ENCODE measurements around the gene SMARCD3.

SMARCD3 gene

DNA sequence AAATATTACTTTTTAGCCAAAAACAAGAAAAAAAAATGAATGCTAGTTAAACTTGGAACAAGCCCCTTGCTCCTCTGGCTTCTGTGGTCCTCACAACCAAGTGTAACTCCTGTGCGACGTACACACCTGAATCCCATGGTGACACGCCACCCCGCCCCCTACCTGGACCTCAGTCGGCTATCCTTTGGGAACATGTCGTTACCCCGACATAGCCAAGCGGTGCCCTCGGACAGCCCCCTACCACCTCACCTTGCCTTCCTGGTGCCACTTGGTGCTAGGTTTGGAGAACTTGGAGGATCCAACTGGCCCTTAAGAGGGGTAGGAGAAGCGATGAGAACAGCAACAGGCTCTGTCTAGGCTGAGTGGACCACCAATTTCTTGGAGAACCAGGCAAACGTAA is 12.0 kb upstream of the SMARCD3 start:
- Histone ChIP-seq H3K4me3 (ENCODE audit: insufficient read length, low read depth) (no peak overlapping the region), H3K9me3 (ENCODE audit: insufficient read depth, low read length) (no peaks in the 10 kb centered on the region), H3K36me3 (ENCODE audit: insufficient read depth, insufficient read length, low read length) (no peaks in the 10 kb centered on the region), H3K9ac (ENCODE audit: insufficient read length, low read depth) (no peak overlapping the region), H3K27me3 (ENCODE audit: insufficient read depth, insufficient read length) (peaks cover 15% of the 10 kb centered on the region), H3K4me1 (ENCODE audit: insufficient read depth, insufficient read length) (no peaks in the 10 kb centered on the region)
- DNase-seq (ENCODE audit: low read depth, low spot score): no peak
- TF ChIP-seq YY1 (IDR thresholded peaks at IDR 0.05; ENCODE audit: insufficient read depth, insufficient read length) (no peak), ZNF274 (IDR thresholded peaks at IDR 0.05; ENCODE audit: low read depth, low read length) (no peak), SUZ12 (IDR thresholded peaks at IDR 0.05; ENCODE audit: extremely low read depth, insufficient read depth, insufficient read length) (no peak)

DNA sequence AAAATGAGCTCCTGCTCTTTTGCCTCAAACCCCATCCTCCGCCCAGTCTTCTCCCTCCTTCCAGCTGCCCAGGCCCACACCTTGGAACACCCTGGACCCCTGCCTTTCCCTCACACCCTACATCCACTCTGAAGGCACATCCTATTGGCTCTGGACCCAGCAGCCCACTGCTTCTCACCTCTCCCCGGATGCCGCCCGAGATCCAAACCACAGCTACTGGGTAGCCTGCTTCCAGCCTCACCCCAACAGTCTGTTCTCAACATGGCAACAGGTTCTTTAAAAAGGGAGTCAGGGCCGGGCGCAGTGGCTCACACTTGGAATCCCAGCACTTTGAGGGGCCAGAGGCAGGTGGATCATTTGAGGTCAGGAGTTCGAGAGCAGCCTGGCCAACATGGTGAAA is 9.5 kb upstream of the SMARCD3 start:
- peaks cover 39% of the 10 kb centered on the region for H3K27me3 ChIP-seq (ENCODE audit: insufficient read depth, insufficient read length)

DNA sequence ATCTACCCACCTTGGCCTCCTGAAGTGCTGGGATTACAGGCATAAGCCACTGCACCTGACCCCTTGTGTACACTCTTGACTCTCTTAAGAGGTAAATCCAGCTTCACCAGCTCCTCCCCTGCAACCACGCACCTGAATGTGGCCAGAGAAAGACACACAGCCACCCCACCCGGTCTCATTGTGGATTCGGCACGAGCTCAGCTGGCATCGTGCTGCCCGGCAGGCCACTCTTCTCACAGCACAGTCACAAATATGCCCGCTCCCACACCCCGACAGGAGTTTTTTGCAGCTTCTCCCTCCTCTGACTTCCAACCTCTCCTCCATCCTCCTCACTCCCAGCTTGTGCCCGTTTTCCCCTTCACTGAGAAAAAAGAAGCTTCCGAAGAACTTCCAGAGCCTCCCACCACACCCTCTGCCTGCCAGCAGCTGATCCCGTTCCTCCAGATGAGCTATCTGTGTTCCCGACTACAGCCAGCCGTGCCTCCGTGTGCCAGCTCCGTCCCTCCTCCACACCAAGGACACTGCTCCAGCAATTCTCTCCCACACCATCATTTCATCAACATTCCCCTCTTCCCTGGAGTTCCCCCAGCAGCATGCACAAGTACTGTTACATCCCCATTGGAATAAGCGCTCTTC is 8.0 kb upstream of the SMARCD3 start:
- Histone ChIP-seq H3K4me1 (ENCODE audit: insufficient read depth, insufficient read length) (peaks cover 4% of the 10 kb centered on the region), H3K36me3 (ENCODE audit: insufficient read depth, insufficient read length, low read length) (no peaks in the 10 kb centered on the region), H3K9me3 (ENCODE audit: insufficient read depth, low read length) (no peaks in the 10 kb centered on the region), H3K9ac (ENCODE audit: insufficient read length, low read depth) (no peak overlapping the region), H3K27me3 (ENCODE audit: insufficient read depth, insufficient read length) (peaks cover 49% of the 10 kb centered on the region), H3K4me3 (ENCODE audit: insufficient read length, low read depth) (no peak overlapping the region)
- no peak for DNase-seq (ENCODE audit: low read depth, low spot score)
- TF ChIP-seq SUZ12 (IDR thresholded peaks at IDR 0.05; ENCODE audit: extremely low read depth, insufficient read depth, insufficient read length) (no peak), YY1 (IDR thresholded peaks at IDR 0.05; ENCODE audit: insufficient read depth, insufficient read length) (no peak), ZNF274 (IDR thresholded peaks at IDR 0.05; ENCODE audit: low read depth, low read length) (no peak)

More for the DNA sequence above, 9.5 kb upstream of the SMARCD3 start:
- TF ChIP-seq YY1 (IDR thresholded peaks at IDR 0.05; ENCODE audit: insufficient read depth, insufficient read length) (no peak), ZNF274 (IDR thresholded peaks at IDR 0.05; ENCODE audit: low read depth, low read length) (no peak), SUZ12 (IDR thresholded peaks at IDR 0.05; ENCODE audit: extremely low read depth, insufficient read depth, insufficient read length) (no peak)
- no peaks in the 10 kb centered on the region for H3K9me3 ChIP-seq (ENCODE audit: insufficient read depth, low read length)
- H3K4me3 ChIP-seq (ENCODE audit: insufficient read length, low read depth): no peak overlapping the region
- no peak for DNase-seq (ENCODE audit: low read depth, low spot score)
- H3K4me1 ChIP-seq (ENCODE audit: insufficient read depth, insufficient read length): peaks cover 4% of the 10 kb centered on the region
- no peaks in the 10 kb centered on the region for H3K36me3 ChIP-seq (ENCODE audit: insufficient read depth, insufficient read length, low read length)
- no peak overlapping the region for H3K9ac ChIP-seq (ENCODE audit: insufficient read length, low read depth)

DNA sequence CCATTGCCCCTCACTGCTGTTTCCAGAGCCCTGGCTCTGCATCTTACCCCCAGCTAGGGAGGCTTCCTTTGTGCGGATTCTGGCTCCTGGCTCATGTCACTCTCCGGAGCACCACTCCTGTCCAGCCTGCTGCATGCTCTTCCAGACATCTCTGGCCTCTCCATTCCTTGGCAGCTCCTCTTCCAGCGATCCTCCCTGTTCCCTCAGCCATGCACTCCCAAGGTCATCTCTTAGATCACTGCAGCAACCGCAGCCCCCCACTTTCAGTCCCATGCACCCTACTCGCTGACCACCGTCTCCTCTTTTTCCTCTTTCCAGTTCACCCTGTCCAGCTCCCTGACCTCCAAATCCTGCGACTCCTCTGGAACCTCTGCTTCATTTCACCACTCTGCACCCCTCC is 6.9 kb upstream of the SMARCD3 start:
- no peaks in the 10 kb centered on the region for H3K9me3 ChIP-seq (ENCODE audit: insufficient read depth, low read length)
- peaks cover 56% of the 10 kb centered on the region for H3K27me3 ChIP-seq (ENCODE audit: insufficient read depth, insufficient read length)
- DNase-seq (ENCODE audit: low read depth, low spot score): no peak
- no peak overlapping the region for H3K9ac ChIP-seq (ENCODE audit: insufficient read length, low read depth)
- H3K36me3 ChIP-seq (ENCODE audit: insufficient read depth, insufficient read length, low read length): no peaks in the 10 kb centered on the region
- TF ChIP-seq SUZ12 (IDR thresholded peaks at IDR 0.05; ENCODE audit: extremely low read depth, insufficient read depth, insufficient read length): no peak
- peaks cover 12% of the 10 kb centered on the region for H3K4me1 ChIP-seq (ENCODE audit: insufficient read depth, insufficient read length)
- H3K4me3 ChIP-seq (ENCODE audit: insufficient read length, low read depth): no peak overlapping the region

DNA sequence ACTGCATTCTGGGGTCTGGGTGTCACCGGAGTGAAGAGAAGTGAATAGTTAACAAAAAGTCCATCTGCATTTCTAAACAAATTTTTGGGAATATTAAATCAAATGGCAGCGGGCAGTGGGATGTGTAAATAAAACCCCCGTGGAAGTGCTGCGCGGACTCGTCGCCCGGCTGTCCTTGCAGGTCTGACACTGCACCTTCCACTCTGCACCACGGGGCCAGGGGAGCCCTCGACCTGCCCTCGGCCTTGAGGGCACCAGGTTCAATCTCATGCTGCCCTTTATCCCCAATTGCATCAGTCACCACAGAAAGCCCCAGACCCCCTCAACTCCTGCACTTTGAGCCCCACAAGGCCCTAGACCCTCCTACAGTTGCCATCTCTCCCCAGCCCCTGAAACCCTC is 6.4 kb upstream of the SMARCD3 start:
- Histone ChIP-seq H3K4me3 (ENCODE audit: insufficient read length, low read depth) (no peak overlapping the region), H3K4me1 (ENCODE audit: insufficient read depth, insufficient read length) (peaks cover 16% of the 10 kb centered on the region), H3K36me3 (ENCODE audit: insufficient read depth, insufficient read length, low read length) (no peaks in the 10 kb centered on the region), H3K9me3 (ENCODE audit: insufficient read depth, low read length) (no peaks in the 10 kb centered on the region), H3K9ac (ENCODE audit: insufficient read length, low read depth) (no peak overlapping the region), H3K27me3 (ENCODE audit: insufficient read depth, insufficient read length) (peaks cover 61% of the 10 kb centered on the region)
- TF ChIP-seq SUZ12 (IDR thresholded peaks at IDR 0.05; ENCODE audit: extremely low read depth, insufficient read depth, insufficient read length): no peak
- TF ChIP-seq ZNF274 (IDR thresholded peaks at IDR 0.05; ENCODE audit: low read depth, low read length): no peak
- no peak for TF ChIP-seq YY1 (IDR thresholded peaks at IDR 0.05; ENCODE audit: insufficient read depth, insufficient read length)
- DNase-seq (ENCODE audit: low read depth, low spot score): no peak

DNA sequence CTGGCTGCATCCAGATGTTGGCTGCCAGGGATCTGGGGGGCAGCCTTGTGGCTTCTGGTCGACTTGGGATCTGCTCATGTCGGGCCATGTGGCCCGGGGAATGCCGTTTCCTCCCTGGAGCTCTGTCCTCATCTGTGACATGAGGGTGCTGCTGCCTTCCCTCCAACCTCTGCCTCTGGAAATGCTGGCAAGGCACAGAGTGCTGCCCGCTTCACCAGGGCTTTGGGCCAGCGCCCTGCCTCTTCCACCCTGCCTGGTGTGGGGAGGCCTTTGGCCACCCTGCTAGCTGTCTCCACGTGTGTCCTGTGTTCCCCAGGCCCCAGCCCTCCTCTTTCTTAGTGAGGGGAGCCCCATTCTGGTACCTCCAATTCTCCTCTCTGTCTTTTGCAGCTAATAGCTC is 5.8 kb upstream of the SMARCD3 start:
- no peaks in the 10 kb centered on the region for H3K9me3 ChIP-seq (ENCODE audit: insufficient read depth, low read length)
- no peak overlapping the region for H3K9ac ChIP-seq (ENCODE audit: insufficient read length, low read depth)
- peaks cover 16% of the 10 kb centered on the region for H3K4me1 ChIP-seq (ENCODE audit: insufficient read depth, insufficient read length)
- no peak for DNase-seq (ENCODE audit: low read depth, low spot score)
- TF ChIP-seq YY1 (IDR thresholded peaks at IDR 0.05; ENCODE audit: insufficient read depth, insufficient read length) (no peak), ZNF274 (IDR thresholded peaks at IDR 0.05; ENCODE audit: low read depth, low read length) (no peak), SUZ12 (IDR thresholded peaks at IDR 0.05; ENCODE audit: extremely low read depth, insufficient read depth, insufficient read length) (no peak)
- H3K4me3 ChIP-seq (ENCODE audit: insufficient read length, low read depth): no peak overlapping the region
- peaks cover 65% of the 10 kb centered on the region for H3K27me3 ChIP-seq (ENCODE audit: insufficient read depth, insufficient read length)
- no peaks in the 10 kb centered on the region for H3K36me3 ChIP-seq (ENCODE audit: insufficient read depth, insufficient read length, low read length)

DNA sequence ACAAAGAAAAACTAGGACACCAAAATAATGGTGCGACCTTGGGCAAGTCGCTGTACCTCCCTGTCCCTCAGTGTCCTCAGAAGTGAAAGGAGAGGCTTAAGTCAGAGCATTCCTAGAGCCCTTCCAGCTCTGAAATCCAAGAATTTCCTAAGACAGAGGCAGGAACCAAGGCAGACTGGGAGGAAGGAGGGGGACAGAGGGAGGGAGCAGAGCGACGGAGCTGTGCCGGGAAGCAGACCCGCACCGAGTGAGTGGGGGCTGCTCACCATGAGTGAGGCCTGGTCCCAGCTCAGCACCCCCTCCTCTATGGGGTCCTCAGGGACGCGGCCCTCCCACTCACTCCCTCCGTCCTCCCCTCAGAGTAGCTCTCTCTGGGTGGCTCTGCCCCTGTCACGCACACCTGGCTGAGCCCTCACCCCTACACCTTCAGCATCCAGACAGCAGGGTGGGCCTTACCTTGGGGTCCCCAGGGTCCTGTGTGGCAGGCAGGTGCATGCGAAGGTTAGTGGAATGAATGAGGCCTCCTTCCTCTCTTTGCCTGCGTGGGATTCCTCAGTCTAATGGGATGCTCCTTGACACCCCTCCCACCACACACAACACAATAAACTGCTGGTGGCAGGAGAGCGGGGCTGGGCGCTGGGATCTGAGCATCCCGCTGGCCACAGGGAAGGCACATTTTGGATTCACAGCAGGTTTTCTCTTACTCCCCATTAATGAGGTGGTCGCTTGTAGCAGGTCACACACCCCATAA is 4.6 kb upstream of the SMARCD3 start:
- Histone ChIP-seq H3K4me3 (ENCODE audit: insufficient read length, low read depth) (peak overlapping the region; percentile 61), H3K27me3 (ENCODE audit: insufficient read depth, insufficient read length) (peaks cover 68% of the 10 kb centered on the region), H3K9me3 (ENCODE audit: insufficient read depth, low read length) (no peaks in the 10 kb centered on the region), H3K9ac (ENCODE audit: insufficient read length, low read depth) (peak overlapping the region; percentile 75), H3K4me1 (ENCODE audit: insufficient read depth, insufficient read length) (peaks cover 16% of the 10 kb centered on the region), H3K36me3 (ENCODE audit: insufficient read depth, insufficient read length, low read length) (no peaks in the 10 kb centered on the region)
- no peak for DNase-seq (ENCODE audit: low read depth, low spot score)
- TF ChIP-seq YY1 (IDR thresholded peaks at IDR 0.05; ENCODE audit: insufficient read depth, insufficient read length) (no peak), SUZ12 (IDR thresholded peaks at IDR 0.05; ENCODE audit: extremely low read depth, insufficient read depth, insufficient read length) (no peak), ZNF274 (IDR thresholded peaks at IDR 0.05; ENCODE audit: low read depth, low read length) (no peak)
